Stimulated activated CD8-positive, alpha-beta memory T cell treated with anti-CD3 and anti-CD28 coated beads, Interleukin-7, amount 100 ng/mL, for 4 hours (primary cell): ENCODE measurements around the gene NADSYN1.
"Not testable (repeated sequence)": the region's sequence is repeated elsewhere in the genome, so short reads cannot be mapped to it uniquely, and the experiment has no call there.

Source experiments
- DNase-seq, 2 donors: peaks; one replicate each; pipeline ENCODE4 v3.0.0-alpha.2; 2020; ENCODE audit warnings: low read depth in 2 of 2

The NADSYN1 gene

GRCh38 chr11:71453037-71453917 is at the start of gene NADSYN1:
Gene NADSYN1, plus strand, starts transcription at chr11:71453203. Its CDS starts 94 bp downstream, at chr11:71453297.
- DNase-seq, result peak; percentile 87 to 92

GRCh38 chr11:71404209-71404608 is 48.8 kb upstream of the NADSYN1 start:
- DNase-seq, result no peak

GRCh38 chr11:71406681-71407080 is 46.3 kb upstream of the NADSYN1 start:
- DNase-seq, result no peak

GRCh38 chr11:71407356-71407755 is 45.6 kb upstream of the NADSYN1 start:
- DNase-seq, result no peak

- no peak for DNase-seq
Measured at GRCh38 chr11:71408826-71409225, 44.2 kb upstream of the NADSYN1 start.

- DNase-seq, result no peak
Measured at GRCh38 chr11:71410363-71410966, 42.5 kb upstream of the NADSYN1 start.

- DNase-seq, result no peak
Measured at GRCh38 chr11:71414645-71415044, 38.4 kb upstream of the NADSYN1 start.

GRCh38 chr11:71418643-71419042 is 34.4 kb upstream of the NADSYN1 start:
- no peak for DNase-seq

GRCh38 chr11:71420455-71421241 is 32.4 kb upstream of the NADSYN1 start:
- DNase-seq, result no peak

GRCh38 chr11:71421392-71421950 is 31.5 kb upstream of the NADSYN1 start:
- DNase-seq, result no peak

- DNase-seq, result not testable (repeated sequence)
Measured at GRCh38 chr11:71422318-71422717, 30.7 kb upstream of the NADSYN1 start.

- no peak for DNase-seq
Measured at GRCh38 chr11:71423181-71423790, 29.7 kb upstream of the NADSYN1 start.

GRCh38 chr11:71425409-71425808 is 27.6 kb upstream of the NADSYN1 start:
- no peak for DNase-seq

GRCh38 chr11:71425860-71426259 is 27.1 kb upstream of the NADSYN1 start:
- no peak for DNase-seq

- no peak for DNase-seq
Measured at GRCh38 chr11:71426413-71426812, 26.6 kb upstream of the NADSYN1 start.

GRCh38 chr11:71428861-71429435 is 24.1 kb upstream of the NADSYN1 start:
- DNase-seq, result no peak

GRCh38 chr11:71429701-71430100 is 23.3 kb upstream of the NADSYN1 start:
- DNase-seq, result no peak

- DNase-seq, result no peak
Measured at GRCh38 chr11:71430166-71430565, 22.8 kb upstream of the NADSYN1 start.

GRCh38 chr11:71431271-71431670 is 21.7 kb upstream of the NADSYN1 start:
- DNase-seq, result no peak

- DNase-seq, result no peak
Measured at GRCh38 chr11:71432761-71433647, 20.0 kb upstream of the NADSYN1 start.
